HEK293 (cell line): Measurements from ENCODE around the gene POLH.

Experiments
- CTCF ChIA-PET: fragments of 350-600 bp; formaldehyde crosslinking; extraction: SDS; loops from one replicate; lab custom pipeline; 2021; ENCODE audit warnings: antibody characterized with exemption; lab: Yijun Ruan, JAX
- POLR2A ChIA-PET: fragments of 300-600 bp; formaldehyde crosslinking; extraction: SDS; loops from one replicate; lab custom pipeline; 2020; ENCODE audit warnings: antibody characterized with exemption, inconsistent platforms; lab: Yijun Ruan, JAX
- H3K27ac ChIP-seq: fragments of 200-500 bp; sonication (Bioruptor generic); 2 replicates; pipeline ENCODE4 v1.5.1; 2014; ENCODE audit warnings: low read depth, low read length, control low read depth, inconsistent platforms; ENCODE audit errors: extremely low read depth
- H3K36me3 ChIP-seq, 2 experiments: fragments of 200-500 bp in 1 of 2; sonication (Bioruptor generic) in 1 of 2; 1 replicate in 1 of 2; 2 replicates in 1 of 2; pipeline ENCODE4 v1.5.1; 2014 to 2017; ENCODE audit warnings: inconsistent platforms in 2 of 2, low read length in 2 of 2; ENCODE audit not compliant: control insufficient read depth in 2 of 2, insufficient read depth in 1 of 2
- H3K4me1 ChIP-seq: fragments of 200-500 bp; sonication (Bioruptor generic); 2 replicates; pipeline ENCODE4 v1.5.1; 2014; ENCODE audit warnings: mild to moderate bottlenecking, low read length, inconsistent platforms; ENCODE audit not compliant: control insufficient read depth, insufficient read depth
- H3K4me3 ChIP-seq: 2 replicates; pipeline ENCODE4 v1.5.1; 2011; ENCODE audit warnings: low read depth, mild to moderate bottlenecking, control low read depth, low read length, moderate library complexity
- H3K9me3 ChIP-seq: fragments of 200-500 bp; sonication (Bioruptor generic); 2 replicates; pipeline ENCODE4 v1.5.1; 2014; ENCODE audit warnings: low read depth, low read length, inconsistent platforms; ENCODE audit not compliant: control insufficient read depth, insufficient read depth
- AEBP2 ChIP-seq: fragments of 450-650 bp; formaldehyde crosslinking; IDR thresholded peaks from 2 replicates; pipeline ENCODE4 v1.5.1; 2016; ENCODE audit warnings: missing biosample characterization, missing genetic modification characterization, borderline replicate concordance
- BCL11A ChIP-seq: fragments of 450-650 bp; formaldehyde crosslinking; IDR thresholded peaks from 2 replicates; pipeline ENCODE4 v1.5.1; 2016; ENCODE audit warnings: low read depth, missing biosample characterization, missing genetic modification characterization
- BCL11B ChIP-seq: fragments of 450-650 bp; formaldehyde crosslinking; IDR thresholded peaks from 2 replicates; pipeline ENCODE4 v1.5.1; 2016; ENCODE audit warnings: low read depth, missing biosample characterization, missing genetic modification characterization
- FEZF1 ChIP-seq: fragments of 450-650 bp; formaldehyde crosslinking; IDR thresholded peaks from 2 replicates; pipeline ENCODE4 v1.5.1; 2016; ENCODE audit warnings: missing biosample characterization, missing genetic modification characterization
- GFI1B ChIP-seq: fragments of 450-650 bp; formaldehyde crosslinking; IDR thresholded peaks from 2 replicates; pipeline ENCODE4 v1.5.1; 2016; ENCODE audit warnings: missing biosample characterization, missing genetic modification characterization
- GLIS1 ChIP-seq: fragments of 450-650 bp; formaldehyde crosslinking; IDR thresholded peaks from 2 replicates; pipeline ENCODE4 v1.5.1; 2016; ENCODE audit warnings: missing biosample characterization, missing genetic modification characterization
- GLIS2 ChIP-seq: fragments of 450-650 bp; formaldehyde crosslinking; IDR thresholded peaks from 2 replicates; pipeline ENCODE4 v1.5.1; 2016; ENCODE audit warnings: missing biosample characterization, missing genetic modification characterization
- MEIS1 ChIP-seq: sonication (generic); formaldehyde crosslinking; IDR thresholded peaks from 2 replicates; pipeline ENCODE4 v1.8.1; 2022; ENCODE audit warnings: missing genetic modification reagents, mild to moderate bottlenecking, borderline replicate concordance
- OVOL3 ChIP-seq: fragments of 450-650 bp; formaldehyde crosslinking; IDR thresholded peaks from 2 replicates; pipeline ENCODE4 v1.5.1; 2016; ENCODE audit warnings: missing biosample characterization, missing genetic modification characterization
- PRDM6 ChIP-seq: fragments of 450-650 bp; formaldehyde crosslinking; IDR thresholded peaks from 2 replicates; pipeline ENCODE4 v1.5.1; 2017; ENCODE audit warnings: missing biosample characterization, missing genetic modification characterization
- SALL2 ChIP-seq: fragments of 450-650 bp; formaldehyde crosslinking; IDR thresholded peaks from 2 replicates; pipeline ENCODE4 v1.5.0; 2017; ENCODE audit warnings: missing biosample characterization, mild to moderate bottlenecking, missing genetic modification characterization, borderline replicate concordance
- TCF7L2 ChIP-seq: IDR thresholded peaks from 2 replicates; pipeline ENCODE4 v1.6.1; 2011; ENCODE audit warnings: low read depth, mild to moderate bottlenecking, inconsistent platforms, low read length, moderate library complexity, borderline replicate concordance
- ZBTB17 ChIP-seq: fragments of 450-650 bp; formaldehyde crosslinking; IDR thresholded peaks from 2 replicates; pipeline ENCODE4 v1.5.1; 2016; ENCODE audit warnings: missing biosample characterization, missing genetic modification characterization
- ZBTB8A ChIP-seq: fragments of 450-650 bp; formaldehyde crosslinking; IDR thresholded peaks from 2 replicates; pipeline ENCODE4 v1.5.1; 2016; ENCODE audit warnings: missing biosample characterization, missing genetic modification characterization
- ZNF10 ChIP-seq: fragments of 450-650 bp; formaldehyde crosslinking; IDR thresholded peaks from 2 replicates; pipeline ENCODE4 v1.5.1; 2017; ENCODE audit warnings: missing biosample characterization, missing genetic modification characterization
- ZNF112 ChIP-seq: fragments of 450-650 bp; formaldehyde crosslinking; IDR thresholded peaks from 2 replicates; pipeline ENCODE4 v1.5.0; 2017; ENCODE audit warnings: missing biosample characterization, missing genetic modification characterization
- ZNF121 ChIP-seq: fragments of 450-650 bp; formaldehyde crosslinking; IDR thresholded peaks from 2 replicates; pipeline ENCODE4 v1.5.1; 2016; ENCODE audit warnings: missing biosample characterization, missing genetic modification characterization
- ZNF132 ChIP-seq: fragments of 450-650 bp; formaldehyde crosslinking; IDR thresholded peaks from 2 replicates; pipeline ENCODE4 v1.5.1; 2017; ENCODE audit warnings: missing biosample characterization, missing genetic modification characterization, borderline replicate concordance
- ZNF146 ChIP-seq: fragments of 450-650 bp; formaldehyde crosslinking; IDR thresholded peaks from 2 replicates; pipeline ENCODE4 v1.5.1; 2016; ENCODE audit warnings: missing biosample characterization, missing genetic modification characterization
- ZNF211 ChIP-seq: fragments of 450-650 bp; formaldehyde crosslinking; IDR thresholded peaks from 2 replicates; pipeline ENCODE4 v1.5.1; 2016; ENCODE audit warnings: low read depth, missing biosample characterization, missing genetic modification characterization
- ZNF280D ChIP-seq: fragments of 450-650 bp; formaldehyde crosslinking; IDR thresholded peaks from 2 replicates; pipeline ENCODE4 v1.5.1; 2016; ENCODE audit warnings: missing biosample characterization, missing genetic modification characterization
- ZNF302 ChIP-seq: fragments of 450-650 bp; formaldehyde crosslinking; IDR thresholded peaks from 2 replicates; pipeline ENCODE4 v1.5.1; 2016; ENCODE audit warnings: missing biosample characterization, missing genetic modification characterization, low read depth
- ZNF354C ChIP-seq: fragments of 450-650 bp; formaldehyde crosslinking; IDR thresholded peaks from 2 replicates; pipeline ENCODE4 v1.5.1; 2016; ENCODE audit warnings: missing biosample characterization, missing genetic modification characterization, low read depth, borderline replicate concordance
- ZNF366 ChIP-seq: fragments of 450-650 bp; formaldehyde crosslinking; conservative IDR thresholded peaks from 2 replicates; pipeline ENCODE4 v1.5.1; 2016; ENCODE audit warnings: missing biosample characterization, missing genetic modification characterization
- ZNF521 ChIP-seq: fragments of 450-650 bp; formaldehyde crosslinking; IDR thresholded peaks from 2 replicates; pipeline ENCODE4 v1.5.1; 2017; ENCODE audit warnings: missing biosample characterization, mild to moderate bottlenecking, missing genetic modification characterization
- ZNF544 ChIP-seq: fragments of 450-650 bp; formaldehyde crosslinking; IDR thresholded peaks from 2 replicates; pipeline ENCODE4 v1.5.0; 2017; ENCODE audit warnings: missing biosample characterization, missing genetic modification characterization
- ZNF623 ChIP-seq: fragments of 450-650 bp; formaldehyde crosslinking; IDR thresholded peaks from 2 replicates; pipeline ENCODE4 v1.5.1; 2016; ENCODE audit warnings: missing biosample characterization, missing genetic modification characterization
- ZNF701 ChIP-seq: fragments of 450-650 bp; formaldehyde crosslinking; IDR thresholded peaks from 2 replicates; pipeline ENCODE4 v1.5.1; 2016; ENCODE audit warnings: missing biosample characterization, missing genetic modification characterization
- ZNF768 ChIP-seq: fragments of 450-650 bp; formaldehyde crosslinking; IDR thresholded peaks from 2 replicates; pipeline ENCODE4 v1.5.1; 2018; ENCODE audit warnings: missing biosample characterization, mild to moderate bottlenecking, missing genetic modification characterization
- ZNF785 ChIP-seq: fragments of 450-650 bp; formaldehyde crosslinking; IDR thresholded peaks from 2 replicates; pipeline ENCODE4 v1.5.1; 2016; ENCODE audit warnings: missing biosample characterization, missing genetic modification characterization
- TF ChIP-seq, protein P1 (sequence below): fragments of 450-650 bp; formaldehyde crosslinking; IDR thresholded peaks from 2 replicates; pipeline ENCODE4 v1.5.1; 2016; ENCODE audit warnings: missing biosample characterization, missing genetic modification characterization

The POLH gene

GRCh38 chr6:43629505-43630300 lies 53.7 kb downstream of the POLH start:
- Histone ChIP-seq H3K9me3 (no peaks in the 10 kb centered on the region), H3K36me3 (peaks cover 0 to 17% of the 10 kb centered on the region in 2 experiments; a peak in 2 of 3 replicates), H3K27ac (peak overlapping the region; percentile 89), H3K4me3 (peak overlapping the region; percentile 72), H3K4me1 (0 out of 2 replicates have a peak, but pooled peaks cover 8% of the 10 kb centered on the region)
- CTCF ChIA-PET = interaction anchor here (0.5 to 2.6 kb wide), 10 partner anchors 12 to 139 kb away, joined by 3 to 15 read pairs (median 4); no protein-coding TSS in a partner anchor
- POLR2A ChIA-PET = interaction anchor here (0.5 to 4.2 kb wide), 41 partner anchors 8 to 758 kb away, joined by 3 to 40 read pairs (median 5); partner anchors contain the start of genes AARS2, CNPY3, HSP90AB1 and MRPS18A
- TF ChIP-seq ZBTB17 (tag by site-specific recombination) (no peak; the same call in none of the 2 replicates), ZNF785 (tag by site-specific recombination) (no peak), ZNF132 (tag by site-specific recombination) (no peak), ZNF112 (tag by site-specific recombination) (no peak), ZNF701 (tag by site-specific recombination) (peak; percentile 96), ZBTB8A (tag by site-specific recombination) (peak; percentile 29; the same call in 1 of the 2 replicates), ZNF354C (no peak), BCL11B (no peak), FEZF1 (no peak; the same call in 1 of the 2 replicates), ZNF121 (tag by site-specific recombination) (no peak), GLIS1 (tag by site-specific recombination) (no peak; the same call in 1 of the 2 replicates), ZNF146 (tag by site-specific recombination) (no peak), PRDM6 (tag by site-specific recombination) (no peak), ZNF10 (tag by site-specific recombination) (no peak), ZNF521 (tag by site-specific recombination) (no peak), MEIS1 (CRISPR knock-in tag) (no peak), ZNF211 (no peak), BCL11A (tag by site-specific recombination) (no peak; the same call in 1 of the 2 replicates), ZNF302 (tag by site-specific recombination) (no peak), ZNF623 (no peak), GFI1B (no peak), ZNF366 (no peak), GLIS2 (tag by site-specific recombination) (no peak; the same call in 1 of the 2 replicates), SALL2 (tag by site-specific recombination) (no peak), AEBP2 (tag by site-specific recombination) (no peak), ZNF768 (tag by site-specific recombination) (no peak), OVOL3 (tag by site-specific recombination) (peak; percentile 15; the same call in 1 of the 2 replicates), TCF7L2 (no peak), ZNF544 (tag by site-specific recombination) (no peak), ZNF280D (no peak)
- TF ChIP-seq, protein P1, sequence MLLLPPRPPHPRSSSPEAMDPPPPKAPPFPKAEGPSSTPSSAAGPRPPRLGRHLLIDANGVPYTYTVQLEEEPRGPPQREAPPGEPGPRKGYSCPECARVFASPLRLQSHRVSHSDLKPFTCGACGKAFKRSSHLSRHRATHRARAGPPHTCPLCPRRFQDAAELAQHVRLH = 0 out of 2 replicates have a peak, but pooled peaks have one; percentile 15
